ENCODE measurements around the gene XNDC1N. TPM values are rescaled to one million over a fixed set of nuclear protein-coding genes. Genes with fewer than 3 reads are reported as not detected.
"Not testable (repeated sequence)": the region's sequence is repeated elsewhere in the genome, so short reads cannot be mapped to it uniquely, and the experiment has no call there.

Gene XNDC1N
- total RNA-seq, 1 experiment from 2014 or later = 19.3 TPM

DNA sequence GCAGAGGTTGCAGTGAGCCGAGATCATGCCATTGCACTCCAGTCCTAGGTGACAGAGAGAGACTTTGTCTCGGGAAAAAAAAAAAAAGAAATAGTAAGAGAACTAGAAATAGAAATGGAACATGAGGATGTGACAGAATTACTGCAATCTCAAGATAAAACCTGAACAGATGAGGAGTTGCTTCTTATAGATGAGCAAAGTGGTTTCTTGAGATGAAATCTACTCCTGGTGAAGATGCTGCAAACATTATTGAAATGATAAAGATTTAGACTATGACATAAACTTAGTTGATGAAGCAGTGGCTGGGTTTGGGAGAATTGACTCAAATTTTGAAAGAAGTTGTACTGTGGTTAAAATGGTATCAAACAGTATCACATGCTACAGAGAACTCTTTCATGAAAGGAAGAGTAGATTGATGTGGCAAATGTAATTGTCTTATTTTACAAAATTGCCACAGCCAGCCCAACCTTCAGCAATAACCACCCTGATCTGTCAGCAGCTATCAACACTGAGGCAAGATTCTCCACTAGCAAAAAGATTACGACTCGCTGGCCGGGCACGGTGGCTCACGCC is 13.7 kb downstream of the XNDC1N start:
- H4K20me1 ChIP-seq (ENCODE audit: insufficient read depth) = no peaks in the 10 kb centered on the region
- H3K27me3 ChIP-seq (ENCODE audit: insufficient read depth, low read depth) = no peaks in the 10 kb centered on the region
- H3K4me3 ChIP-seq = no peak overlapping the region
- intact Hi-C loops (cut with micrococcal nuclease; ENCODE audit: unreplicated experiment) = no loop called here
- no peaks in the 10 kb centered on the region for H3K9me2 ChIP-seq (ENCODE audit: insufficient read depth)
- DNase-seq = no peak
- H3K27ac ChIP-seq = no peak overlapping the region
- POLR2A ChIA-PET (ENCODE audit: unreplicated experiment) = no interaction called here
- H3K36me3 ChIP-seq (ENCODE audit: low read depth) = 0 out of 2 replicates have a peak, but pooled peaks cover 8% of the 10 kb centered on the region
- no peaks in the 10 kb centered on the region for H3K79me2 ChIP-seq (ENCODE audit: low read depth)
- peaks cover 11% of the 10 kb centered on the region for H3K4me1 ChIP-seq (replicated peaks; ENCODE audit: insufficient read depth)
- TF ChIP-seq, protein P1, sequence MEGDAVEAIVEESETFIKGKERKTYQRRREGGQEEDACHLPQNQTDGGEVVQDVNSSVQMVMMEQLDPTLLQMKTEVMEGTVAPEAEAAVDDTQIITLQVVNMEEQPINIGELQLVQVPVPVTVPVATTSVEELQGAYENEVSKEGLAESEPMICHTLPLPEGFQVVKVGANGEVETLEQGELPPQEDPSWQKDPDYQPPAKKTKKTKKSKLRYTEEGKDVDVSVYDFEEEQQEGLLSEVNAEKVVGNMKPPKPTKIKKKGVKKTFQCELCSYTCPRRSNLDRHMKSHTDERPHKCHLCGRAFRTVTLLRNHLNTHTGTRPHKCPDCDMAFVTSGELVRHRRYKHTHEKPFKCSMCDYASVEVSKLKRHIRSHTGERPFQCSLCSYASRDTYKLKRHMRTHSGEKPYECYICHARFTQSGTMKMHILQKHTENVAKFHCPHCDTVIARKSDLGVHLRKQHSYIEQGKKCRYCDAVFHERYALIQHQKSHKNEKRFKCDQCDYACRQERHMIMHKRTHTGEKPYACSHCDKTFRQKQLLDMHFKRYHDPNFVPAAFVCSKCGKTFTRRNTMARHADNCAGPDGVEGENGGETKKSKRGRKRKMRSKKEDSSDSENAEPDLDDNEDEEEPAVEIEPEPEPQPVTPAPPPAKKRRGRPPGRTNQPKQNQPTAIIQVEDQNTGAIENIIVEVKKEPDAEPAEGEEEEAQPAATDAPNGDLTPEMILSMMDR (conservative IDR thresholded peaks at IDR 0.05) = no peak
- no peak for TF ChIP-seq EZH2 (IDR thresholded peaks at IDR 0.05; ENCODE audit: low read depth)
- no peak overlapping the region for H2AFZ ChIP-seq
- 0 out of 2 replicates have a peak, but pooled peaks cover 3% of the 10 kb centered on the region for H3F3A ChIP-seq (ENCODE audit: insufficient read depth, low read depth)
- CTCF ChIA-PET = no interaction called here
- no TSS peak for BruUV-seq (replicated peaks)
- H3K4me2 ChIP-seq = no peak overlapping the region
- H3K9me3 ChIP-seq (ENCODE audit: insufficient read depth, low read depth) = no peaks in the 10 kb centered on the region

- Histone ChIP-seq H3K27ac (no peak overlapping the region), H3K36me3 (ENCODE audit: low read depth) (0 out of 2 replicates have a peak, but pooled peaks cover 8% of the 10 kb centered on the region), H3K4me2 (no peak overlapping the region), H2AFZ (no peak overlapping the region), H3K4me3 (no peak overlapping the region), H3K4me1 (replicated peaks; ENCODE audit: insufficient read depth) (peaks cover 11% of the 10 kb centered on the region), H3K79me2 (ENCODE audit: low read depth) (no peaks in the 10 kb centered on the region), H3K9me3 (ENCODE audit: insufficient read depth, low read depth) (no peaks in the 10 kb centered on the region), H3F3A (ENCODE audit: insufficient read depth, low read depth) (0 out of 2 replicates have a peak, but pooled peaks cover 3% of the 10 kb centered on the region), H4K20me1 (ENCODE audit: insufficient read depth) (no peaks in the 10 kb centered on the region), H3K9me2 (ENCODE audit: insufficient read depth) (no peaks in the 10 kb centered on the region), H3K27me3 (ENCODE audit: insufficient read depth, low read depth) (no peaks in the 10 kb centered on the region)
- BruUV-seq (replicated peaks) = no TSS peak
- TF ChIP-seq, protein P1 (conservative IDR thresholded peaks at IDR 0.05) = no peak
- TF ChIP-seq EZH2 (IDR thresholded peaks at IDR 0.05; ENCODE audit: low read depth) = no peak
- ChIA-PET POLR2A (ENCODE audit: unreplicated experiment) (no interaction called here), CTCF (interaction anchor here (0.6 kb wide), 3 partner anchors 121 to 1467 kb away, joined by 5 to 21 read pairs (median 5); no protein-coding TSS in a partner anchor)
- DNase-seq = no peak
- intact Hi-C loops (cut with micrococcal nuclease; ENCODE audit: unreplicated experiment) = no loop called here
Observed at GRCh38 chr11:71913756-71914526, 14.5 kb downstream of the XNDC1N start.

GRCh38 chr11:71911986-71912340 is 16.4 kb downstream of the XNDC1N start:
- H2AFZ ChIP-seq; POLR2A ChIA-PET (ENCODE audit: unreplicated experiment); H3K9me3 ChIP-seq (ENCODE audit: insufficient read depth, low read depth); H3K27ac ChIP-seq; H3K27me3 ChIP-seq (ENCODE audit: insufficient read depth, low read depth); H3K79me2 ChIP-seq (ENCODE audit: low read depth); H3K36me3 ChIP-seq (ENCODE audit: low read depth); CTCF ChIA-PET; H3K4me3 ChIP-seq; intact Hi-C loops (cut with micrococcal nuclease; ENCODE audit: unreplicated experiment); H3F3A ChIP-seq (ENCODE audit: insufficient read depth, low read depth); BruUV-seq (replicated peaks); H4K20me1 ChIP-seq (ENCODE audit: insufficient read depth); H3K9me2 ChIP-seq (ENCODE audit: insufficient read depth): not testable (repeated sequence)
- DNase-seq = peak in 1 of 2 experiments; percentile 38
- H3K4me1 ChIP-seq (replicated peaks; ENCODE audit: insufficient read depth) = peaks cover 11% of the 10 kb centered on the region
- peak overlapping the region; percentile 9; the same call in 1 of the 2 replicates for H3K4me2 ChIP-seq

- H3K27ac ChIP-seq; H3K27me3 ChIP-seq (ENCODE audit: insufficient read depth, low read depth); H3K79me2 ChIP-seq (ENCODE audit: low read depth); H3K9me2 ChIP-seq (ENCODE audit: insufficient read depth); H4K20me1 ChIP-seq (ENCODE audit: insufficient read depth); intact Hi-C loops (cut with micrococcal nuclease; ENCODE audit: unreplicated experiment); H3K4me3 ChIP-seq; H3K36me3 ChIP-seq (ENCODE audit: low read depth); H3F3A ChIP-seq (ENCODE audit: insufficient read depth, low read depth); H2AFZ ChIP-seq; DNase-seq; BruUV-seq (replicated peaks); POLR2A ChIA-PET (ENCODE audit: unreplicated experiment); H3K9me3 ChIP-seq (ENCODE audit: insufficient read depth, low read depth): not testable (repeated sequence)
- CTCF ChIA-PET = interaction anchor here (0.6 kb wide), 1 partner anchor 311 kb away, joined by 16 read pairs; no protein-coding TSS in a partner anchor
- Histone ChIP-seq H3K4me2 (peak overlapping the region; percentile 9; the same call in 1 of the 2 replicates), H3K4me1 (replicated peaks; ENCODE audit: insufficient read depth) (peaks cover 11% of the 10 kb centered on the region)
Observed at GRCh38 chr11:71911321-71911985, 16.9 kb downstream of the XNDC1N start.

GRCh38 chr11:71910775-71911174 is 17.6 kb downstream of the XNDC1N start:
- DNase-seq; H3K27ac ChIP-seq; H3K27me3 ChIP-seq (ENCODE audit: insufficient read depth, low read depth); H3K9me2 ChIP-seq (ENCODE audit: insufficient read depth); H3K4me2 ChIP-seq; H2AFZ ChIP-seq; H3K9me3 ChIP-seq (ENCODE audit: insufficient read depth, low read depth); H3K36me3 ChIP-seq (ENCODE audit: low read depth); BruUV-seq (replicated peaks); POLR2A ChIA-PET (ENCODE audit: unreplicated experiment); H3K79me2 ChIP-seq (ENCODE audit: low read depth); H3K4me3 ChIP-seq; H3F3A ChIP-seq (ENCODE audit: insufficient read depth, low read depth); intact Hi-C loops (cut with micrococcal nuclease; ENCODE audit: unreplicated experiment); H4K20me1 ChIP-seq (ENCODE audit: insufficient read depth); CTCF ChIA-PET: not testable (repeated sequence)
- H3K4me1 ChIP-seq (replicated peaks; ENCODE audit: insufficient read depth) = peaks cover 11% of the 10 kb centered on the region
